H1 (cell line): ENCODE data around the gene TSC1.

Experiments
- BRCA1 ChIP-seq: IDR thresholded peaks from 2 replicates; pipeline ENCODE4 v1.6.1; 2012; ENCODE audit warnings: low read depth, low read length, improper control_type of control experiment
- CBX8 ChIP-seq: fragments of 300-800, 300-1000 bp; sonication (generic); IDR thresholded peaks from 2 replicates; pipeline ENCODE4 v1.7.1; 2016; ENCODE audit warnings: low read depth, low read length, borderline replicate concordance
- EP300 ChIP-seq, 2 experiments: IDR thresholded peaks; 1 replicate in 1 of 2; 2 replicates in 1 of 2; pipeline ENCODE4 v1.6.1; 2011 to 2012; ENCODE audit warnings: low read depth in 2 of 2, low read length in 2 of 2, mild to moderate bottlenecking in 2 of 2, borderline replicate concordance in 1 of 2, inconsistent platforms in 1 of 2, moderate library complexity in 1 of 2
- GABPA ChIP-seq: IDR thresholded peaks from 2 replicates; pipeline ENCODE4 v1.6.1; 2011; ENCODE audit warnings: mild to moderate bottlenecking, low read length, moderate library complexity, borderline replicate concordance; ENCODE audit not compliant: insufficient read depth
- JUN ChIP-seq: IDR thresholded peaks from 2 replicates; pipeline ENCODE4 v1.6.1; 2011; ENCODE audit warnings: low read depth, mild to moderate bottlenecking, improper control_type of control experiment, low read length
- KDM1A ChIP-seq: fragments of 200-600, 300-600 bp; sonication (generic); IDR thresholded peaks from 2 replicates; pipeline ENCODE4 v1.7.1; 2016; ENCODE audit warnings: mild to moderate bottlenecking, low read length, borderline replicate concordance
- POLR2A ChIP-seq, 2 experiments: IDR thresholded peaks; 1 replicate in 1 of 2; 2 replicates in 1 of 2; pipeline ENCODE4 v1.6.1; 2011; ENCODE audit warnings: low read depth in 2 of 2, low read length in 2 of 2, mild to moderate bottlenecking in 2 of 2; ENCODE audit errors: control extremely low read depth in 1 of 2
- TF ChIP-seq, protein P1 (sequence below), 3 experiments: IDR thresholded peaks; 1 replicate in 2 of 3; 2 replicates in 1 of 3; pipeline versions ENCODE4 v1.5.1 to v1.6.1; 2011; ENCODE audit warnings: low read length in 3 of 3, mild to moderate bottlenecking in 3 of 3, inconsistent platforms in 2 of 3, low read depth in 1 of 3, moderate library complexity in 1 of 3; ENCODE audit not compliant: insufficient read depth in 1 of 3; ENCODE audit errors: control extremely low read depth in 1 of 3

DNA sequence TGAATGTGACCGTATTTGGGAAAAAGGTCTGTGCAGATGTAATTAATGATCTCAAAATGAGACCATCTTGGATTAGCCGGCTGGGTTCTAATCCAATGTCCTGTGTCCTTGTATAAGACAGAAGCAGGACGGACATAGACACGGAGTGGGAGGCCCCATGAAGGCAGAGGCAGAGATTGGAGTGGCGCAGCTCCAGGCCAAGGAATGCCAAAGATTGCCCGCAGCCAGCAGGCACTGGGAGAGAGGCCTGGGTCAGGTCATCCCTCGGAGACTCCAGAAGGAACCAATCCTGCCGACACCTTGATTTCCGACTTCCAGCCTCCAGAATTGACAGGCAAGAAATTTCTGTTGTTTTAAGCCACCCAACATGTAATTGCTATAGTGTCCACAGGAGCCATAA lies 21.1 kb upstream of the TSC1 start:
- TF ChIP-seq JUN (no peak), CBX8 (no peak), POLR2A (IDR thresholded peaks at IDR 0.05; ENCODE audit: control extremely low read depth in 1 of 2, low read depth in 2 of 2, low read length in 2 of 2) (no peak), KDM1A (no peak), GABPA (no peak), BRCA1 (no peak), EP300 (IDR thresholded peaks at IDR 0.05; ENCODE audit: borderline replicate concordance in 1 of 2, low read depth in 2 of 2, low read length in 2 of 2) (no peak)
- TF ChIP-seq, protein P1, sequence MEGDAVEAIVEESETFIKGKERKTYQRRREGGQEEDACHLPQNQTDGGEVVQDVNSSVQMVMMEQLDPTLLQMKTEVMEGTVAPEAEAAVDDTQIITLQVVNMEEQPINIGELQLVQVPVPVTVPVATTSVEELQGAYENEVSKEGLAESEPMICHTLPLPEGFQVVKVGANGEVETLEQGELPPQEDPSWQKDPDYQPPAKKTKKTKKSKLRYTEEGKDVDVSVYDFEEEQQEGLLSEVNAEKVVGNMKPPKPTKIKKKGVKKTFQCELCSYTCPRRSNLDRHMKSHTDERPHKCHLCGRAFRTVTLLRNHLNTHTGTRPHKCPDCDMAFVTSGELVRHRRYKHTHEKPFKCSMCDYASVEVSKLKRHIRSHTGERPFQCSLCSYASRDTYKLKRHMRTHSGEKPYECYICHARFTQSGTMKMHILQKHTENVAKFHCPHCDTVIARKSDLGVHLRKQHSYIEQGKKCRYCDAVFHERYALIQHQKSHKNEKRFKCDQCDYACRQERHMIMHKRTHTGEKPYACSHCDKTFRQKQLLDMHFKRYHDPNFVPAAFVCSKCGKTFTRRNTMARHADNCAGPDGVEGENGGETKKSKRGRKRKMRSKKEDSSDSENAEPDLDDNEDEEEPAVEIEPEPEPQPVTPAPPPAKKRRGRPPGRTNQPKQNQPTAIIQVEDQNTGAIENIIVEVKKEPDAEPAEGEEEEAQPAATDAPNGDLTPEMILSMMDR (IDR thresholded peaks at IDR 0.05; ENCODE audit: control extremely low read depth in 1 of 3, insufficient read depth in 1 of 3, low read depth in 1 of 3, low read length in 3 of 3) = no peak
